ENCODE results near the gene MIB2.

- TF ChIP-seq POLR2A (IDR thresholded peaks at IDR 0.05) = no peak
- TF ChIP-seq, protein P1, sequence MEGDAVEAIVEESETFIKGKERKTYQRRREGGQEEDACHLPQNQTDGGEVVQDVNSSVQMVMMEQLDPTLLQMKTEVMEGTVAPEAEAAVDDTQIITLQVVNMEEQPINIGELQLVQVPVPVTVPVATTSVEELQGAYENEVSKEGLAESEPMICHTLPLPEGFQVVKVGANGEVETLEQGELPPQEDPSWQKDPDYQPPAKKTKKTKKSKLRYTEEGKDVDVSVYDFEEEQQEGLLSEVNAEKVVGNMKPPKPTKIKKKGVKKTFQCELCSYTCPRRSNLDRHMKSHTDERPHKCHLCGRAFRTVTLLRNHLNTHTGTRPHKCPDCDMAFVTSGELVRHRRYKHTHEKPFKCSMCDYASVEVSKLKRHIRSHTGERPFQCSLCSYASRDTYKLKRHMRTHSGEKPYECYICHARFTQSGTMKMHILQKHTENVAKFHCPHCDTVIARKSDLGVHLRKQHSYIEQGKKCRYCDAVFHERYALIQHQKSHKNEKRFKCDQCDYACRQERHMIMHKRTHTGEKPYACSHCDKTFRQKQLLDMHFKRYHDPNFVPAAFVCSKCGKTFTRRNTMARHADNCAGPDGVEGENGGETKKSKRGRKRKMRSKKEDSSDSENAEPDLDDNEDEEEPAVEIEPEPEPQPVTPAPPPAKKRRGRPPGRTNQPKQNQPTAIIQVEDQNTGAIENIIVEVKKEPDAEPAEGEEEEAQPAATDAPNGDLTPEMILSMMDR (IDR thresholded peaks at IDR 0.05) = no peak
These were observed 10.2 kb upstream of the MIB2 start for GRCh38 chr1:1605034-1605591.

Data from transverse colon (tissue), 3 donors.